Brain microvascular endothelial cell (primary cell): ENCODE measurements around the gene OSBP2.

Experiments
- DNase-seq: peaks from one replicate; pipeline ENCODE4 v3.0.0-alpha.2; 2020
- H3K27ac ChIP-seq: fragments of 250-450 bp; sonication (Bioruptor Pico); 2 replicates; pipeline ENCODE4 v1.5.1; 2020; ENCODE audit warnings: mild to moderate bottlenecking, moderate library complexity
- H3K27me3 ChIP-seq: fragments of 250-450 bp; sonication (Bioruptor Pico); replicated peaks from 2 replicates; pipeline ENCODE4 v1.5.1; 2020; ENCODE audit warnings: mild to moderate bottlenecking
- H3K36me3 ChIP-seq: fragments of 250-450 bp; sonication (Bioruptor Pico); replicated peaks from 2 replicates; pipeline ENCODE4 v1.5.1; 2020; ENCODE audit warnings: mild to moderate bottlenecking
- H3K4me3 ChIP-seq: 2 replicates; pipeline ENCODE4 v1.5.1; 2011; ENCODE audit warnings: low read depth, mild to moderate bottlenecking, control low read depth, low read length, moderate library complexity
- CTCF ChIP-seq: IDR thresholded peaks from 2 replicates; pipeline ENCODE4 v1.5.1; 2011; ENCODE audit warnings: low read depth, mild to moderate bottlenecking, moderate library complexity, low read length, control low read depth, inconsistent platforms; ENCODE audit errors: missing control alignments
- in situ Hi-C: cut with HindIII; loops from 2 replicates; pipeline ENCODE4 v1.10.0; 2017; ENCODE audit warnings: low sequenced_read_pairs, low pct_ligation_motif_present

OSBP2 gene

GRCh38 chr22:30785527-30785926 lies 90.9 kb downstream of the OSBP2 start:
- TF ChIP-seq CTCF = no peak
- Histone ChIP-seq H3K4me3 (no peak overlapping the region), H3K27me3 (no peaks in the 10 kb centered on the region), H3K27ac (no peak overlapping the region), H3K36me3 (no peaks in the 10 kb centered on the region)
- in situ Hi-C loops = no loop called here
- no peak for DNase-seq

- no peak for DNase-seq
- H3K36me3 ChIP-seq = no peaks in the 10 kb centered on the region
- TF ChIP-seq CTCF = no peak
- no peak overlapping the region for H3K4me3 ChIP-seq
- H3K27ac ChIP-seq = no peak overlapping the region
- no peaks in the 10 kb centered on the region for H3K27me3 ChIP-seq
- in situ Hi-C loops = no loop called here
Measured at GRCh38 chr22:30790366-30790765, 95.7 kb downstream of the OSBP2 start.

- no peak for DNase-seq
- Histone ChIP-seq H3K27ac (no peak overlapping the region), H3K36me3 (no peaks in the 10 kb centered on the region), H3K27me3 (no peaks in the 10 kb centered on the region), H3K4me3 (no peak overlapping the region)
- in situ Hi-C loops = no loop called here
- TF ChIP-seq CTCF = no peak
Measured at GRCh38 chr22:30792456-30792855, 97.8 kb downstream of the OSBP2 start.

- TF ChIP-seq CTCF = no peak
- Histone ChIP-seq H3K27ac (no peak overlapping the region), H3K36me3 (no peaks in the 10 kb centered on the region), H3K27me3 (no peaks in the 10 kb centered on the region), H3K4me3 (no peak overlapping the region)
- in situ Hi-C loops = no loop called here
- DNase-seq = no peak
Measured at GRCh38 chr22:30795118-30795517, 100.4 kb downstream of the OSBP2 start.

GRCh38 chr22:30801695-30802094 lies 107.0 kb downstream of the OSBP2 start:
- no peak overlapping the region for H3K27ac ChIP-seq
- H3K27me3 ChIP-seq = peaks cover 4% of the 10 kb centered on the region
- no peak overlapping the region for H3K4me3 ChIP-seq
- DNase-seq = no peak
- H3K36me3 ChIP-seq = no peaks in the 10 kb centered on the region
- in situ Hi-C loops = no loop called here
- no peak for TF ChIP-seq CTCF
